SK-N-SH (cell line): ENCODE data around the gene DZIP1L. TPM values are rescaled to one million over a fixed set of nuclear protein-coding genes. Genes with fewer than 3 reads are reported as not detected.
A peak's percentile ranks its signal among the peaks of the same experiment; 100 is the strongest.

ENCODE experiments used
- CTCF ChIA-PET: fragments of 300-600, 350-600 bp; formaldehyde crosslinking; extraction: SDS; loops from one replicate; lab custom pipeline; 2021; lab: Yijun Ruan, JAX
- POLR2A ChIA-PET: fragments of 350-600 bp; sonication (Branson Sonifier 250); formaldehyde crosslinking; extraction: SDS; loops from one replicate; lab custom pipeline; 2020; ENCODE audit warnings: antibody characterized with exemption, inconsistent platforms; lab: Yijun Ruan, JAX
- DNase-seq: peaks from one replicate; pipeline ENCODE4 v3.0.0; 2012
- H2AFZ ChIP-seq: fragments of 200-600 bp; sonication (generic); 2 replicates; pipeline ENCODE4 v1.8.1; 2016; ENCODE audit warnings: antibody characterized with exemption, mild to moderate bottlenecking, low read depth
- H3F3A ChIP-seq: fragments of 200-600 bp; sonication (generic); replicated peaks from 2 replicates; pipeline ENCODE3; 2016; ENCODE audit warnings: antibody characterized with exemption, mild to moderate bottlenecking; ENCODE audit not compliant: insufficient read depth
- H3K27ac ChIP-seq, 2 experiments: fragments of 200-500 bp in 1 of 2; fragments of 200-600 bp in 1 of 2; sonication (Bioruptor generic) in 1 of 2; sonication (generic), shearing (Covaris generic) in 1 of 2; 2 replicates each; pipeline versions ENCODE4 v1.5.1 to v1.6.1; 2014 to 2016; ENCODE audit warnings: low read depth in 2 of 2, inconsistent platforms in 1 of 2, low read length in 1 of 2, mild to moderate bottlenecking in 1 of 2, mixed read lengths in 1 of 2
- H3K27me3 ChIP-seq: fragments of 200-600 bp; sonication (generic), shearing (Covaris generic); 2 replicates; pipeline ENCODE4 v1.6.1; 2016; ENCODE audit warnings: mixed run types; ENCODE audit not compliant: insufficient read depth
- H3K36me3 ChIP-seq, 2 experiments: fragments of 200-500 bp in 1 of 2; fragments of 200-600 bp in 1 of 2; sonication (Bioruptor generic) in 1 of 2; sonication (generic) in 1 of 2; replicated peaks in 1 of 2; 2 replicates each; pipeline versions ENCODE3 to v1.5.1; 2014 to 2016; ENCODE audit warnings: low read length in 1 of 2, mild to moderate bottlenecking in 1 of 2; ENCODE audit not compliant: insufficient read depth in 2 of 2, control insufficient read depth in 1 of 2
- H3K4me1 ChIP-seq, 2 experiments: fragments of 200-500 bp in 1 of 2; fragments of 200-600 bp in 1 of 2; sonication (Bioruptor generic) in 1 of 2; sonication (generic), shearing (Covaris generic) in 1 of 2; 2 replicates each; pipeline versions ENCODE4 v1.5.1 to v1.6.1; 2014 to 2016; ENCODE audit warnings: low read depth in 1 of 2, low read length in 1 of 2, mixed run types in 1 of 2; ENCODE audit not compliant: insufficient read depth in 2 of 2, control insufficient read depth in 1 of 2
- H3K4me2 ChIP-seq: fragments of 200-600 bp; sonication (generic), shearing (Covaris generic); 2 replicates; pipeline ENCODE4 v1.6.1; 2017; ENCODE audit warnings: mixed run types
- H3K4me3 ChIP-seq, 2 experiments: fragments of 200-500 bp in 1 of 2; fragments of 200-600 bp in 1 of 2; sonication (Bioruptor generic) in 1 of 2; sonication (generic), shearing (Covaris generic) in 1 of 2; 2 replicates each; pipeline versions ENCODE4 v1.5.1 to v1.8.1; 2014 to 2016; ENCODE audit warnings: low read depth in 2 of 2, inconsistent platforms in 1 of 2, low read length in 1 of 2, mild to moderate bottlenecking in 1 of 2, mixed read lengths in 1 of 2, moderate library complexity in 1 of 2
- H3K79me2 ChIP-seq: fragments of 200-600 bp; sonication (generic); 2 replicates; pipeline ENCODE4 v1.8.1; 2017; ENCODE audit warnings: mild to moderate bottlenecking; ENCODE audit not compliant: insufficient read depth
- H3K9ac ChIP-seq: fragments of 200-600 bp; sonication (generic); 2 replicates; pipeline ENCODE4 v1.6.1; 2017; ENCODE audit warnings: mixed run types
- H3K9me2 ChIP-seq: fragments of 200-600 bp; sonication (generic); 2 replicates; pipeline ENCODE4 v1.6.1; 2017; ENCODE audit warnings: mixed run types
- H3K9me3 ChIP-seq: fragments of 200-600 bp; sonication (generic); 2 replicates; pipeline ENCODE4 v1.6.1; 2017; ENCODE audit warnings: mixed run types, mild to moderate bottlenecking, moderate library complexity
- H4K20me1 ChIP-seq: fragments of 200-600 bp; sonication (generic); 2 replicates; pipeline ENCODE4 v1.6.1; 2017; ENCODE audit warnings: mild to moderate bottlenecking, mixed run types; ENCODE audit not compliant: insufficient read depth
- ELF1 ChIP-seq: IDR thresholded peaks from 2 replicates; pipeline ENCODE4 v1.4.0; 2012
- EZH2phosphoT487 ChIP-seq: fragments of 200-600 bp; sonication (generic); IDR thresholded peaks from 2 replicates; pipeline ENCODE4 v1.6.1; 2017; ENCODE audit warnings: low read depth, mixed run types, mild to moderate bottlenecking, antibody characterized with exemption, moderate library complexity, borderline replicate concordance
- FOSL2 ChIP-seq: IDR thresholded peaks from 2 replicates; pipeline ENCODE4 v1.4.0; 2012; ENCODE audit warnings: low read depth, mild to moderate bottlenecking, moderate library complexity, borderline replicate concordance
- FOXM1 ChIP-seq: IDR thresholded peaks from 2 replicates; pipeline ENCODE4 v1.4.0; 2012; ENCODE audit warnings: low read depth, mild to moderate bottlenecking
- IRF3 ChIP-seq: fragments of 150-350 bp; IDR thresholded peaks from 2 replicates; pipeline ENCODE4 v1.6.1; 2016; ENCODE audit warnings: mild to moderate bottlenecking, low read depth, low read length
- JUND ChIP-seq: IDR thresholded peaks from 2 replicates; pipeline ENCODE4 v1.4.0; 2012
- NRF1 ChIP-seq: IDR thresholded peaks from 2 replicates; pipeline ENCODE4 v1.6.1; 2012; ENCODE audit warnings: low read depth, mild to moderate bottlenecking, low read length
- POLR2AphosphoS5 ChIP-seq: IDR thresholded peaks from 2 replicates; pipeline ENCODE4 v1.6.1; 2012; ENCODE audit warnings: low read depth, low read length
- RAD21 ChIP-seq: IDR thresholded peaks from 2 replicates; pipeline ENCODE4 v1.6.1; 2012; ENCODE audit warnings: mild to moderate bottlenecking, low read length
- RFX5 ChIP-seq: IDR thresholded peaks from 2 replicates; pipeline ENCODE4 v1.6.1; 2012; ENCODE audit warnings: mild to moderate bottlenecking, improper control_type of control experiment, low read length
- RXRA ChIP-seq: IDR thresholded peaks from 2 replicates; pipeline ENCODE4 v1.4.0; 2012; ENCODE audit warnings: low read depth, mild to moderate bottlenecking, borderline replicate concordance
- SIN3A ChIP-seq: IDR thresholded peaks from 2 replicates; pipeline ENCODE4 v1.6.1; 2012; ENCODE audit warnings: low read depth, mild to moderate bottlenecking, low read length, moderate library complexity, borderline replicate concordance
- SMC3 ChIP-seq: IDR thresholded peaks from 2 replicates; pipeline ENCODE4 v1.6.1; 2012; ENCODE audit warnings: low read depth, low read length, improper control_type of control experiment
- TAF1 ChIP-seq: IDR thresholded peaks from 2 replicates; pipeline ENCODE4 v1.6.1; 2012; ENCODE audit warnings: low read depth, mild to moderate bottlenecking, low read length, moderate library complexity, borderline replicate concordance
- TEAD4 ChIP-seq: IDR thresholded peaks from 2 replicates; pipeline ENCODE4 v1.4.0; 2012; ENCODE audit warnings: mild to moderate bottlenecking, borderline replicate concordance; ENCODE audit not compliant: insufficient read depth
- YY1 ChIP-seq: IDR thresholded peaks from 2 replicates; pipeline ENCODE4 v1.4.0; 2012; ENCODE audit warnings: low read depth, mild to moderate bottlenecking
- WGBS: methylation state at CpG from one replicate; pipeline ENCODE4 v1.1.6; 2017; ENCODE audit warnings: low lambda C conversion rate; 5-methylcytosine and 5-hydroxymethylcytosine counted together
- polyA plus RNA-seq, 3 experiments: library from polyadenylated mRNA; depleted of rRNA; stranded (reverse); fragments of >200 nt; gene quantifications; 2 replicates each; pipeline ENCODE4 v1.2.3, GENCODE V29; 2012

The DZIP1L gene
- polyA plus RNA-seq, 1 of the 3 experiments (the other 2 are of a cell fraction), result 6.4 TPM

GRCh38 chr3:138042043-138042442, 73.4 kb downstream of the DZIP1L start:
- Histone ChIP-seq H3K4me2 (no peak overlapping the region), H4K20me1 (no peaks in the 10 kb centered on the region), H3K9me2 (no peaks in the 10 kb centered on the region), H2AFZ (no peak overlapping the region), H3K9ac (no peak overlapping the region), H3K9me3 (no peaks in the 10 kb centered on the region), H3K36me3 (peaks cover 0 to under 1% of the 10 kb centered on the region in 2 experiments), H3K79me2 (no peaks in the 10 kb centered on the region), H3F3A (peaks cover 13% of the 10 kb centered on the region), H3K27ac (peak overlapping the region in 1 of 2 experiments; percentile 19; a peak in 2 of 4 replicates), H3K27me3 (no peaks in the 10 kb centered on the region), H3K4me1 (peaks cover 0 to 6% of the 10 kb centered on the region in 2 experiments; a peak in 1 of 4 replicates), H3K4me3 (no peak overlapping the region)
- 46% methylated on average over 2 of the region's 2 CpGs for WGBS
- DNase-seq, result no peak
- POLR2A ChIA-PET, result no interaction called here
- CTCF ChIA-PET, result interaction anchor here (1.2 to 3.3 kb wide), 2 partner anchors 8 to 11 kb away, joined by 3 to 18 read pairs; no protein-coding TSS in a partner anchor
- TF ChIP-seq EZH2phosphoT487, result no peak
- peak; percentile 57; the same call in 1 of the 2 replicates for TF ChIP-seq FOSL2
- no peak for TF ChIP-seq RXRA
- peak; percentile 30; the same call in 1 of the 2 replicates for TF ChIP-seq JUND

- Histone ChIP-seq H3K9me2 (no peaks in the 10 kb centered on the region), H3K36me3 (no peaks in the 10 kb centered on the region), H3K79me2 (no peaks in the 10 kb centered on the region), H4K20me1 (no peaks in the 10 kb centered on the region), H3K4me3 (no peak overlapping the region), H3F3A (peaks cover 13% of the 10 kb centered on the region), H3K4me2 (no peak overlapping the region)
- CTCF ChIA-PET, result interaction anchor here (0.7 to 3.9 kb wide), 3 partner anchors 14 to 1006 kb away, joined by 3 to 14 read pairs (median 3); no protein-coding TSS in a partner anchor
- DNase-seq, result no peak
- TF ChIP-seq YY1 (no peak), RAD21 (no peak), IRF3 (no peak)
- TF ChIP-seq, all 33 proteins: peak for 0
- no peaks in the 10 kb centered on the region for H3K27me3 ChIP-seq
- WGBS, result 87% methylated on average over 3 of the region's 4 CpGs
- H3K9me3 ChIP-seq, result no peaks in the 10 kb centered on the region
- H3K27ac ChIP-seq, result no peak overlapping the region
- H2AFZ ChIP-seq, result no peak overlapping the region
- POLR2A ChIA-PET, result no interaction called here
- H3K4me1 ChIP-seq, result peaks cover 0 to 6% of the 10 kb centered on the region in 2 experiments; a peak in 1 of 4 replicates
- H3K9ac ChIP-seq, result no peak overlapping the region
Observed at GRCh38 chr3:138038725-138039462, 76.5 kb downstream of the DZIP1L start.

GRCh38 chr3:138036572-138036971, 78.8 kb downstream of the DZIP1L start:
- TF ChIP-seq TAF1 (no peak), IRF3 (no peak), ELF1 (no peak), SMC3 (no peak), POLR2AphosphoS5 (no peak), FOXM1 (no peak), RFX5 (no peak), RAD21 (no peak), NRF1 (no peak), SIN3A (no peak), TEAD4 (no peak), RXRA (no peak)
- Histone ChIP-seq H3F3A (no peaks in the 10 kb centered on the region), H3K4me3 (no peak overlapping the region), H2AFZ (no peak overlapping the region), H3K9ac (no peak overlapping the region), H4K20me1 (no peaks in the 10 kb centered on the region), H3K4me1 (no peaks in the 10 kb centered on the region), H3K27me3 (no peaks in the 10 kb centered on the region), H3K4me2 (no peak overlapping the region), H3K79me2 (no peaks in the 10 kb centered on the region), H3K9me3 (no peaks in the 10 kb centered on the region), H3K36me3 (no peaks in the 10 kb centered on the region), H3K9me2 (no peaks in the 10 kb centered on the region), H3K27ac (no peak overlapping the region)
- no peak for DNase-seq
- ChIA-PET POLR2A (no interaction called here), CTCF (interaction anchor here (1.2 to 3.9 kb wide), 4 partner anchors 14 to 66 kb away, joined by 4 to 14 read pairs (median 8); no protein-coding TSS in a partner anchor)
- whole genome bisulfite sequencing, result 93% methylated on average over 2 of the region's 3 CpGs
